Esophagus muscularis mucosa (tissue), 4 donors: ENCODE measurements around the gene TMEM86B.

Experiments
- EP300 ChIP-seq: sonication (generic); formaldehyde crosslinking; IDR thresholded peaks from one replicate; pipeline ENCODE4 v1.6.1; 2017; ENCODE audit warnings: antibody characterized with exemption
- POLR2A ChIP-seq: fragments of 450-650 bp; IDR thresholded peaks from one replicate; pipeline ENCODE4 v1.6.1; 2017; ENCODE audit warnings: antibody characterized with exemption, moderate library complexity, mild to moderate bottlenecking, low read depth
- TF ChIP-seq, protein P1 (sequence below), 3 experiments: fragments of 200-600 bp in 2 of 3; fragments of 450-650 bp in 1 of 3; sonication (generic) in 2 of 3; IDR thresholded peaks; one replicate each; pipeline ENCODE4 v1.5.1; 2017 to 2019; ENCODE audit warnings: antibody characterized with exemption in 3 of 3, mild to moderate bottlenecking in 2 of 3, moderate library complexity in 1 of 3

DNA sequence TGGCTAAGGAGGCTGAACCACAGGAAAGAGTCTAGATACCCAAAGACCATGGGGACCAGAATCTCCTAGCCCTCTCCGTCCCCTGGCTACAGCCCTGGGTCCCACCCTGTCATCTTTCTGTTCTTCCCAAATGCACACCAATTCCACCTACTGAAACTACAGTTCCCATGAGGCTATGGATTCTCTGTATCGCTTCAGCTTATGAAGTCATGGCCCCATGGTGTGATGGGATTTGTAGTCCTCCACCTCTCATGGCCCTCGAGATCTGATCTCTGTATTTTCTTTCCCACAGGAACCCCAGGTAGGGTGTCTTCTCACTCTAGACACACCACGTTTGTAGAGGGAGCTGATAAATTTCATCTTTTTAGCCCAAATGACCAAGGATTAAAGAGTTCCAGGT lies 31.0 kb downstream of the TMEM86B start:
- TF ChIP-seq EP300: no peak
- TF ChIP-seq POLR2A: no peak
- TF ChIP-seq, protein P1, sequence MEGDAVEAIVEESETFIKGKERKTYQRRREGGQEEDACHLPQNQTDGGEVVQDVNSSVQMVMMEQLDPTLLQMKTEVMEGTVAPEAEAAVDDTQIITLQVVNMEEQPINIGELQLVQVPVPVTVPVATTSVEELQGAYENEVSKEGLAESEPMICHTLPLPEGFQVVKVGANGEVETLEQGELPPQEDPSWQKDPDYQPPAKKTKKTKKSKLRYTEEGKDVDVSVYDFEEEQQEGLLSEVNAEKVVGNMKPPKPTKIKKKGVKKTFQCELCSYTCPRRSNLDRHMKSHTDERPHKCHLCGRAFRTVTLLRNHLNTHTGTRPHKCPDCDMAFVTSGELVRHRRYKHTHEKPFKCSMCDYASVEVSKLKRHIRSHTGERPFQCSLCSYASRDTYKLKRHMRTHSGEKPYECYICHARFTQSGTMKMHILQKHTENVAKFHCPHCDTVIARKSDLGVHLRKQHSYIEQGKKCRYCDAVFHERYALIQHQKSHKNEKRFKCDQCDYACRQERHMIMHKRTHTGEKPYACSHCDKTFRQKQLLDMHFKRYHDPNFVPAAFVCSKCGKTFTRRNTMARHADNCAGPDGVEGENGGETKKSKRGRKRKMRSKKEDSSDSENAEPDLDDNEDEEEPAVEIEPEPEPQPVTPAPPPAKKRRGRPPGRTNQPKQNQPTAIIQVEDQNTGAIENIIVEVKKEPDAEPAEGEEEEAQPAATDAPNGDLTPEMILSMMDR (IDR thresholded peaks at IDR 0.05): no peak
